Stimulated activated CD4-positive, alpha-beta T cell treated with anti-CD3 and anti-CD28 coated beads, Interleukin-12 subunit alpha, Interleukin-12 subunit beta, amount 100 ng/mL, for 48 hours (primary cell): ENCODE data around the gene ABHD14A.
A peak's percentile ranks its signal among the peaks of the same experiment; 100 is the strongest.

Experiments used
- DNase-seq, 3 donors: peaks; one replicate each; pipeline ENCODE4 v3.0.0-alpha.2; 2020; ENCODE audit warnings: low read depth in 2 of 3, low spot score in 1 of 3

Gene ABHD14A

DNA sequence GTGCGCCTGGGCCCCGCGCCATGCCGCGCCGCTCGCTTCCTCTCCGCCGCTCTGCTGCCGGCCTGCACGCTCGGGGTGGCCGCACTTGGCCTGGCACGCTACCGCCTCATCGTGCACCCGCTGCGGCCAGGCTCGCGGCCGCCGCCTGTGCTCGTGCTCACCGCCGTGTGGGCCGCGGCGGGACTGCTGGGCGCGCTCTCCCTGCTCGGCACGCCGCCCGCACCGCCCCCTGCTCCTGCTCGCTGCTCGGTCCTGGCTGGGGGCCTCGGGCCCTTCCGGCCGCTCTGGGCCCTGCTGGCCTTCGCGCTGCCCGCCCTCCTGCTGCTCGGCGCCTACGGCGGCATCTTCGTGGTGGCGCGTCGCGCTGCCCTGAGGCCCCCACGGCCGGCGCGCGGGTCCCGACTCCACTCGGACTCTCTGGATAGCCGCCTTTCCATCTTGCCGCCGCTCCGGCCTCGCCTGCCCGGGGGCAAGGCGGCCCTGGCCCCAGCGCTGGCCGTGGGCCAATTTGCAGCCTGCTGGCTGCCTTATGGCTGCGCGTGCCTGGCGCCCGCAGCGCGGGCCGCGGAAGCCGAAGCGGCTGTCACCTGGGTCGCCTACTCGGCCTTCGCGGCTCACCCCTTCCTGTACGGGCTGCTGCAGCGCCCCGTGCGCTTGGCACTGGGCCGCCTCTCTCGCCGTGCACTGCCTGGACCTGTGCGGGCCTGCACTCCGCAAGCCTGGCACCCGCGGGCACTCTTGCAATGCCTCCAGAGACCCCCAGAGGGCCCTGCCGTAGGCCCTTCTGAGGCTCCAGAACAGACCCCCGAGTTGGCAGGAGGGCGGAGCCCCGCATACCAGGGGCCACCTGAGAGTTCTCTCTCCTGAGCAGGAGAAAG is 18.7 kb upstream of the ABHD14A start:
- DNase-seq: peak in 1 of 3 donors; percentile 21

GRCh38 chr3:51957520-51958205 is 17.2 kb upstream of the ABHD14A start:
- no peak for DNase-seq

DNA sequence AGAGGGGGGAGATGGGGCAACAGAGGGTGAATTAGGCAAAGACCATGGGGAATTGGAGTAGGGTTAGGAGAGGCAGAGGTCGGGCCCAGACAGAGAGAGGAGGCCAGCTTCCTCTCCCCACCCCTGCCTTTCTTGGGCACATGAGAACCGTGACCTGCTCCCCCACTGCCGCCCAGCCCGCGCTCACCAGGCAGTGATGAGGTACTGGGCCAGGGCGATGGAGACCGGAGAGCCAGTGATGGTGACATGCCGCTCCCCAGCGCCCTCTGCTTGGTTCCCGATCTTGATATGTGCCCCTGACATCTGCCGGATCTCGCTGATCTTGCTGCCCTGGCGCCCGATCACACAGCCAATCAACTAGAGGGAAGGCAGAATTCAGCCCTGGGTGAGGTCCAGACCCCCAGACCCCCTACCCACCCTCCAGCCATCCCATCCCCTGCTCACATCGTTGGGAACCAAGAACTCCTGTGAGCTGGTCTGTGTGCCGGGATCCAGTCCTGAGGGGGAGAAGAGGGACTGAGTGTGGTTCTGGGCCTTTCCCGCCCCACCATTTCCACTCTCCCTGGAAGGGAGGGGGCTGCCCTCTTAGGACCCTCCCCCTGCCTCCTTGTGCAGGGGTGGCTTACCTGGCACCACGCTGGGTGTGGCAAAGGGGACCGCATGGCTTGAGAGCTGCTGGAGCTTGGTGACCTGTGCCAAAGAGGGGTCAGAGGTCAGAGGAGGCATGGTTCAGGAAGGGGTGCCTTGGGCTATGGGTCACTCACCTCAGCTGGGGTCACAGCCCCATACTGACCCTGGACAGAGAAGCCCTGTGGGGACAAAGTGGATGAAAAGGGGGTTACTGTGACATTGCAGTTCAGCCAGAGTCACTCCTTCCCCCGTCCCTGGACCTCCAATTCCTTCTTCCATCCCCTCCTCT is 16.0 kb upstream of the ABHD14A start:
- DNase-seq: no peak

GRCh38 chr3:51959651-51960050 is 15.2 kb upstream of the ABHD14A start:
- no peak for DNase-seq

GRCh38 chr3:51960386-51960785 is 14.5 kb upstream of the ABHD14A start:
- DNase-seq: no peak

DNA sequence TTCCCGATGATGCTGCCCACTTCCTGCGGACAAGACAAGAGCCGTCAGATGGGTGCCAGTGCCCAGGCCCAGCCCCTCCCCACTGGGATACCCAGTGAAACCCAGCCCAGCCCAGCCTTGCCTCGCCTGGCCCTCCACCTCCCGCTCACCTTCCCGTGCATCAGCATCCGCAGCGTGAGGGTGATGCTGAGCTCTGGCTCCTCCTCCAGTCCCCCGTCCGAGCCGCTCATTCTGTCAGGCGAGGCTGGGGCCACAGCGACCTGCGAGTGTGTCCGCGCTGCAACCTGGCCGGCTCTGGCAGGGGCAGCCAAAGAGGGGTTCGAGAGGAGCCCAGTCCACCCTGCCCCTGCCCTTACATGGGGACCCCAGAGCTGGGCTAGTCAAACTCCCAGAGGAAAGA is 13.9 kb upstream of the ABHD14A start:
- DNase-seq: no peak

GRCh38 chr3:51961602-51962569 is 13.0 kb upstream of the ABHD14A start:
- DNase-seq: no peak

DNA sequence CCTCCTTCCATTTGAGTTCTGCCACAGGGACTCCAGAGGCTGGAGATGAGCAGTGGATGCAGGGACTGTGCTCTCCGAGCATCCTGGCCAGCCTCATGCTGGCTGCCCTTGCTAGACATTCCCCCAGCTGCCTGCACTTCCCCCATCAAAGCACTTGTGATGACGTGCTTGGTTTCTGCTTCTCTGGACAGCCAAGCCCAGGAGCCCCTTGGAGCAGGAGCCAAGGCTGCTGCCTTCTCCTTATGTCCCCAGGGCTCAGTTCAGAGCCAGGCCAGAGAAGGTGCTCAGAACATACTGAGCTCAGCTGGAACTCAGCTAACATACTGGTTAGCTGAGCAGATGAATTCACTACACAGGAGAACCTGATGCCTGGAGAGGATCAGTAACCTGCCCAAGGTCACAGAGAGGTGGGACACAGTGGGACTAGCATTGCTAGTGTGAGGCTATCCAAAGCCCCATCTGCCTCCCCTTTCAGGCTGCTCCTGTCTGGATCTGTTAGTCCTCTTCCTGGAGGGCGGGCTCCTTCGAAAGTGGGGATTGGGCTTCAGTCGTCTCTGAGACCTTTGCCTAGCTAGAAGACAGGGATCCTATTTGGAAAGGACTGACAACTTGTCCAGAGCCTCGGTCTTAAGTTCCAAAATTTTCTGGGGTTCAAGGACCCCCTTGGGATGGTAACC is 11.9 kb upstream of the ABHD14A start:
- no peak for DNase-seq

DNA sequence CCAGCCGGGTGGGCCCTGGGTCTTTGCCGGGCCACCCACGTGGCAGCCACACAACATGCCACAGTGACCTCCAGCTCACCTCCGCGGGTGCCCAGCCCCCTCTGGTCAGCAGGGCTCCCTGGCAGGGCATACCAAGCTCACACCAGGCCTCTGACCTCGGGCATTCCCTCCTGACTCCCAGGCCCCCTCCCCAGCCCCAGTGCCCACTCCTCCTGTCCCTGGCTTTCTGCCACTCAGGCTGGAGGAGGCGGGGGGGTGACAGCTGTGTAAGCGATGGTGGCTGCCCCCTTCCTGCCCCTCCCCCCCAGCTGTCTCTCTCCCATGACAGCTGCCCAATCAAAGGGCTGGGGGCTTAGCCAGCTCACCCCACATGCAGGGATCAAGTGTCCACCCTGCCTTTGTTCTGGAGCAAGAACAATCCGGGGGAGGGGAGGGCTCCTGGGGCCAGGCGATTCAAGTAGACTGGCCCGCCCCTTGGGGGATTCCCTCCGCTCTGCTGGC is 10.9 kb upstream of the ABHD14A start:
- no peak for DNase-seq

DNA sequence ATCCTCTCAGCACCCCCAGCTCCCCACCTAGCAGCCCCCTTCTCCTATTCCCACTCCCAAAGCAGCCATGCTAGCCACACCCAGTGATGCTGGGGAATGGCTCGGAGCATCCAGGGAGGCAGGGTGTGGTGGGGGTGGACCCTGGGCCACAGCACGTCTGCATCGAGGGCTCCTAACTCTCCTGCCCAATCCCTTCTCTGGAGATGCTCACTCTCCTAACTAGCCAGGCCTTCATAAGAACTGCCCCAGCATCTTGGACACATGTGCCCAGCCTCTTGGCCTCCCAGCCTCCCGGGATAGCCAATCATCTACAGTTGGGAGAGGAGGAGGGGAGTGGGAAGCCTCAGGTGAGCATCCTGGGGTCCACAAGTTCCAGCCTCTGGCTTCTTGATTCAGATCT is 10.3 kb upstream of the ABHD14A start:
- no peak for DNase-seq

DNA sequence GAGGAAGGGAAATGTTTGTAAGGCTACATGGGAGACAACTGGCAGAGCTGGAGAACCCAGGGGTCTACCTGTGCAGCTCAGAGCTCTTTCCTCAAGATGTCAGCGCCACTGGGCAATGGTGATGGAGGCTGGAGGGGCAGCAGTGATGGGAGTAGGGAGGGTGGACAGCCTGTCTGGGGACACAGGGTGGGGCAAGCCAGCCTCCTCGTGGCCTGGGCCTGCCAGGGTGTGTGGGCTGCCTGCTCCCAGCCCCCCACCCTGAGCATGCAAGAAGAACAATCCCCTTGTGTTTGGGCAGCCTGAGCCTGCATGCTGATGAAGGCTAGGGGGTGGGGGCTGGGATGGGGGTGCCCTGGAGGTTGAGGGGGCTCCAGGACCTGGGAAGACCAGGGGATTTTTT is 8.8 kb upstream of the ABHD14A start:
- no peak for DNase-seq

GRCh38 chr3:51966486-51966885 is 8.4 kb upstream of the ABHD14A start:
- no peak for DNase-seq

DNA sequence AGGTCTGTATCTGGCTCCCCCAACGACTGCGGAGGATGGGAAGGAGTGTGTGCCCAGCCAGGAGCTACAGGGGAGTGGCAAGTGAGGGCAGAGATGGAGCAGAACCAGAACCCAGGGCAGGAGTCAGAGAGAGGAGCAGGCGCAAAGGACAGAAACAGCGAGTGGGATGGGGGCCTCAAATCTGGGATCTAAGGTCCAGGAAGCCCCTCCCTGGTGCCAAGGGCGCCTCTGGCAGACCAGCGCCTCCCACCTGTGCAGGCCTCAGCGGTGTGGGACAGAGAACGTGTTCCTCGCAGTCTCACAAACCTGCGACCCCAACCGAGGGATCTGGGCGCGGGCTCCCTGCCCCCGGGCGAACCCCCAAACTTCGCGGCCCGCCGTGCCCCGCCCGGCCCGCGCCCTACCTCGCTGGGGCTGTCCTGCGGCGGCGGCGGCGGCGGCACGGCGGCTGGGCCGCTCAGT is 7.9 kb upstream of the ABHD14A start:
- no peak for DNase-seq

DNA sequence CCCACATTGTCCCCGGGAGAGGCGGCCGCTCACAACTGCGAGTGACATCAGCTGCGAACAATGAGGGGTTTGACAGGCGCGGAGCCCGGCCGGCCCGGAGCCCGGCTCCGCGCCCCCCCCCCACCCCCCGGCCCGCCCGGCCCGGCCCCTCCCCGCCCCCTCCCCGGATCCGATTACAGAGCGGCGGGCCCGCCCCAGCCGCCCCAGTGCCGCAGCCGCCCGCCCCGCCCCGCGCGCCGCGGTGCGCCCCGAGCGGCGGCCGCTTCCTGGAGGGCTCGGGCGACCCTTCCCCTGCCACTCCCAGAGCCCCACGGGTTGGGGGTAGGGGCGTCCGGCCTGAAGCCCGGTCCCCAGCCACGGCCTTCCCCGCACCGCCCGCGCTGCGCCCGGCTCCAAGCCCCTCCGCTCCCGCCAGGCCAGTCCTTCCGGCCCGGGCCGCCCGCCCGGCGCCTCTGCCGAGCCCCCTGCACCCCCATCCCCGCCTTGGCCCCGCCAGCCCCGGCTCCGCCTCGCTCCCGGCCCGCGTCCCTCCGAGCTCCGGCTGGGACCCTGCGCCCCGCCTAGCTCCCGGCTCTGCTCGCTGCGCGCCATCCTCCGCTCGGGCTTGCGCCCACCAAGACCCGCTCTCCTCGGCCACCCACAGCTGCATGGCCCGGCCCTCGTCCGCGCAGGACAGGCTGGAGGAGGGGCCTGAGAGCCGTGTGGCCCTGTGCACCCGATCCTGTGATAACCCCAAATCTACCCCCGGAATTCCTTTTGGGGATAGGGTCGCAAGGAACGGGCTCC is 7.3 kb upstream of the ABHD14A start, which contains the start of gene PCBP4:
PCBP4 (minus strand) TSS at position 71 of the 786 bp plus-strand sequence. CDS start 6,214 bp downstream, outside the sequence.
- DNase-seq: no peak

- no peak for DNase-seq
Measured at GRCh38 chr3:51968170-51968775, 6.6 kb upstream of the ABHD14A start.

- DNase-seq: no peak
Measured at GRCh38 chr3:51968883-51969678, 5.8 kb upstream of the ABHD14A start.

- DNase-seq: no peak
Measured at GRCh38 chr3:51969841-51970240, 5.0 kb upstream of the ABHD14A start.
